Uterus (tissue), 4 donors: Measurements from ENCODE around the gene BRD7. TPM values are rescaled to one million over a fixed set of nuclear protein-coding genes. Genes with fewer than 3 reads are reported as not detected.

Experiments used
- DNase-seq, 2 donors: peaks; one replicate each; pipeline ENCODE4 v3.0.0-alpha.2; 2019 to 2020
- H3K27ac ChIP-seq, 2 donors: fragments of 200-600 bp; sonication (generic); 1 replicate in 1 of 2; 2 replicates in 1 of 2; pipeline ENCODE4 v1.5.1; 2016 to 2018
- H3K27me3 ChIP-seq, 2 donors: fragments of 200-600 bp; sonication (generic); one replicate each; pipeline ENCODE4 v1.5.1; 2018 to 2019; ENCODE audit warnings: control low read depth in 1 of 2
- H3K36me3 ChIP-seq, 2 donors: fragments of 200-600 bp; sonication (generic); one replicate each; pipeline ENCODE4 v1.5.1; 2019; ENCODE audit warnings: control low read depth in 1 of 2
- H3K4me1 ChIP-seq, 2 donors: fragments of 200-600 bp; sonication (generic); one replicate each; pipeline ENCODE4 v1.5.1; 2018 to 2019; ENCODE audit warnings: control low read depth in 1 of 2
- H3K4me3 ChIP-seq, 2 donors: fragments of 200-600 bp; sonication (generic); 1 replicate in 1 of 2; 2 replicates in 1 of 2; pipeline ENCODE4 v1.5.1; 2018 to 2019; ENCODE audit warnings: mild to moderate bottlenecking in 1 of 2
- H3K9me3 ChIP-seq, 2 donors: fragments of 200-600 bp; sonication (generic); one replicate each; pipeline ENCODE4 v1.5.1; 2019; ENCODE audit warnings: control low read depth in 1 of 2
- POLR2A ChIP-seq, 2 donors: fragments of 450-650 bp; IDR thresholded peaks; one replicate each; pipeline ENCODE4 v1.6.1; 2016; ENCODE audit warnings: antibody characterized with exemption in 2 of 2, mild to moderate bottlenecking in 1 of 2, moderate library complexity in 1 of 2
- intact Hi-C: fragments of 100-400 bp; cut with DNase I; formaldehyde crosslinking; loops from one replicate; pipeline ENCODE4 v1.15.1; 2023; ENCODE audit warnings: low total_unique reads
- total RNA-seq, 4 donors: library from RNA; depleted of rRNA in 3 of 4; stranded (reverse); fragments of >200 nt in 3 of 4; gene quantifications; one replicate each; pipeline versions ENCODE4 v1.1.0 to v1.2.4, GENCODE V29; 2014 to 2023
- TF ChIP-seq, protein P1 (sequence below), 4 experiments: fragments of 200-600 bp in 2 of 4; fragments of 450-650 bp in 2 of 4; sonication (generic) in 2 of 4; IDR thresholded peaks; one replicate each; pipeline ENCODE4 v1.5.1; 2016 to 2019; ENCODE audit warnings: antibody characterized with exemption in 4 of 4, mild to moderate bottlenecking in 2 of 4, moderate library complexity in 1 of 4
- donor health status: DM: yes; HTN: yes; CAD: no.

The BRD7 gene
- total RNA-seq, 4 donors from 2014 or later, result 26.9 to 74.8 (median 40.3) TPM

DNA sequence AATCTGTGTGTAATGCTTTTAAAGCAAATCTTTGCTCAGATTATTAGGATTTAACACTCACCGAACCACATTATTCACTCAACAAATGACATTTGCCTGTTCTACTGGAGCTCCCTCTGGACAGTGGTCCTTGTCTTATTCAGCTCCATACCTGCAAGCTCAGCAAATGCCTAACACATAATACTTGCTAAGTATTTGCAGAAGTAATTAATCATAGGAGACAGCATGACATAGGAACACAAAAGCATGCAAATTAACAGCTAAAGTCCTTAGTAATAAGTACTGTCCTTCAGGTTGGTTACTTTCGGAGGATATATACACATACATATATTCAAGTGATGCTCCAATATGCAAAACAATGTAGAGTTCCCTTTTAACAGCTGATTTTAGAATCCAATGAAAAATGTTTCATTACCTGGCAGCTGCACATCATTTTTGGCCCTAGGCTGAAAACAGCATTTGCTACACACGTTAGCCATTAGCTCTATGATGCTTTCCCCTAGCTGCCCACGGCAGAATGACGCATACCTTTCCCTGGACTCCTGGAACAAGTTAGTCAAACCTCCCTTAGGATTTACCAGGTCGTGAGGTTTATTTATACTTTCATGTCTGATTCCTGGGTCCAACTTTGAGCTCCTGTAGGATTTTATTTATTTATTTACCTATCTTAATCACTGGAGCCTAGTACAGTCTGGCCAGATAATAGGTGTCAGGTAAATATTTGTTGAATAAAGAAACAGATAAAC lies 8.6 kb downstream of the BRD7 start:
- H3K27ac ChIP-seq, result no peak overlapping the region
- H3K9me3 ChIP-seq, result no peaks in the 10 kb centered on the region
- DNase-seq, result no peak
- TF ChIP-seq POLR2A (IDR thresholded peaks at IDR 0.05), result no peak
- TF ChIP-seq, protein P1, sequence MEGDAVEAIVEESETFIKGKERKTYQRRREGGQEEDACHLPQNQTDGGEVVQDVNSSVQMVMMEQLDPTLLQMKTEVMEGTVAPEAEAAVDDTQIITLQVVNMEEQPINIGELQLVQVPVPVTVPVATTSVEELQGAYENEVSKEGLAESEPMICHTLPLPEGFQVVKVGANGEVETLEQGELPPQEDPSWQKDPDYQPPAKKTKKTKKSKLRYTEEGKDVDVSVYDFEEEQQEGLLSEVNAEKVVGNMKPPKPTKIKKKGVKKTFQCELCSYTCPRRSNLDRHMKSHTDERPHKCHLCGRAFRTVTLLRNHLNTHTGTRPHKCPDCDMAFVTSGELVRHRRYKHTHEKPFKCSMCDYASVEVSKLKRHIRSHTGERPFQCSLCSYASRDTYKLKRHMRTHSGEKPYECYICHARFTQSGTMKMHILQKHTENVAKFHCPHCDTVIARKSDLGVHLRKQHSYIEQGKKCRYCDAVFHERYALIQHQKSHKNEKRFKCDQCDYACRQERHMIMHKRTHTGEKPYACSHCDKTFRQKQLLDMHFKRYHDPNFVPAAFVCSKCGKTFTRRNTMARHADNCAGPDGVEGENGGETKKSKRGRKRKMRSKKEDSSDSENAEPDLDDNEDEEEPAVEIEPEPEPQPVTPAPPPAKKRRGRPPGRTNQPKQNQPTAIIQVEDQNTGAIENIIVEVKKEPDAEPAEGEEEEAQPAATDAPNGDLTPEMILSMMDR (IDR thresholded peaks at IDR 0.05), result no peak
- intact Hi-C loops, result no loop called here
- no peaks in the 10 kb centered on the region for H3K27me3 ChIP-seq
- H3K4me1 ChIP-seq, result no peaks in the 10 kb centered on the region
- no peak overlapping the region for H3K4me3 ChIP-seq
- no peaks in the 10 kb centered on the region for H3K36me3 ChIP-seq

DNA sequence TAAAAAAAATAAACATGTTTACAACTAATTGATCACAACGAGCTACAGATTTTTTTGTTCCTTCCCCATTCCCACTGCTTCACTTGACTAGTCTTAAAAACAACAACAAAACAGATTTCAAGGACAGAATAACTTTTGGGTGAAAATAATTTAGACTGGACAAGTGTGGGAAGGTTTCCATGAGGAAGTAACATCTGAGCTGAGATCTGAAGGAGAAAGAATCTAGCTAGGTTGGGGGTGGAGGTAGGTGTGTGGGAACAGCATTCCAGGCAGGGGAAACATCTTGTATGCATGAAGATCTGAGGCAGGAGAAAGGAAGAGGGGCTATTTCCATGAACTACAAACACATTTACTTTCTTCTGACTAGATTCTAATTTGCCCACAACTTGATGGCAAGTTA lies 9.2 kb downstream of the BRD7 start:
- no peak for DNase-seq
- intact Hi-C loops, result no loop called here
- Histone ChIP-seq H3K4me3 (no peak overlapping the region), H3K27ac (no peak overlapping the region), H3K27me3 (no peaks in the 10 kb centered on the region), H3K36me3 (no peaks in the 10 kb centered on the region), H3K9me3 (no peaks in the 10 kb centered on the region), H3K4me1 (no peaks in the 10 kb centered on the region)
- TF ChIP-seq, protein P1 (IDR thresholded peaks at IDR 0.05), result no peak
- TF ChIP-seq POLR2A (IDR thresholded peaks at IDR 0.05), result no peak

DNA sequence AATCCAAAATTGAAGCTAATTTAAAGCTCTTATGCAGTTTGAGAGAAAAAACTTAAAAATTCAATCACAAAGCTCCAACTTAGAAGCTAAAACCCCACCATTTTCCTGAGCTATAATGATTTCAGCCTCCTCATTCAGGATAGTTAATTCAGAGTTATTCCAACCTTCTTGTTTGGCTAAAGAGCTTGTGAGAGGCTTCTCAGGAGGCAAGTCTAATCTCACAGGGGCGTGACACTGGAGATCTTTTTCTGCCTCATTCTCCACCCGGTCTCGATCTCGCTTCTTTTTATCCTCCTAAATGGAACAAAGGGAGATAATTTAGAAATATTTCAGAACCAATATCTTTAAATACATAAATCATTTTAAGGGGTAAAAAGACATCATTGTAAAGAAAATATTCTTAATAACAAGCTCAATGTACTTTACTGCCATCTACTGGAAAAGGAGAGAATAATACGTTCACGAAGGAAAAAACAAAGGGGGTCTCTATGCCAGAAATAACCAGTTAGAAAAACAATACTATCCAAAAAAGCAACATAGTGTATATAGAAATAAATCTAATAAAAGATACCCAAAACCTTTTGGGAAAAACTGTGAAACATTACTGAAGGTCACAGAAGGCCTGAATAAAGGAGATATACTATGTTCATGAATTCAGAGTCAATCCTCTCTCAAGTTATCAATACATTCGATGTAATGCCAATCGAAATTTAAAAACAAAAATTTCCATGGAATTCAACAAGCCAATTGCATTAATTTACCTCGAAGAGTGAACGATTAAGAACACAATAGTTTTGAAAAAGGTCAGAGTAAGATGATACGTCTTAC lies 13.9 kb downstream of the BRD7 start:
- no peak overlapping the region for H3K4me3 ChIP-seq
- DNase-seq, result no peak
- H3K36me3 ChIP-seq, result no peaks in the 10 kb centered on the region
- intact Hi-C loops, result no loop called here
- no peaks in the 10 kb centered on the region for H3K9me3 ChIP-seq
- H3K27me3 ChIP-seq, result no peaks in the 10 kb centered on the region
- H3K4me1 ChIP-seq, result no peaks in the 10 kb centered on the region
- H3K27ac ChIP-seq, result peak overlapping the region in 1 of 2 donors; percentile 6
- TF ChIP-seq, protein P1 (IDR thresholded peaks at IDR 0.05), result peak; percentile 33 to 56 (median 52)
- no peak for TF ChIP-seq POLR2A (IDR thresholded peaks at IDR 0.05)

DNA sequence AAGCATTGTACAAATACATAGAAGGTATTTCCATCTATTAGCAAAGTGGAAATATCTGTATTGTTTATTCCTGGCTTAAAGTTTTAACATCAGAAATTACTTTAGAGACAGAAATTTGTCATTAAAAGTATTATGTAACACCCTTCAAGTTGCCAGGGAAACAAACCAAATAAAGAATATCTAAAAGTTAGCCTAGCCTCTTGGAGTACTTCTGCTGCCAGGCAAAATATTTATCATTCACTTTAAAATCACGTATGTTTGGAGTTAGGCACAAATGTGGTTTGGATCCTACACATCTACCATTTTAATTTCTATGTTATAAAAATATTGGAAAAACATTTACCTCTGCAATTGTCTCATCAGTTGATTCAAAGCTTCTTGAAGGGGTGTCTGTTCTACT lies 14.7 kb downstream of the BRD7 start:
- TF ChIP-seq, protein P1 (IDR thresholded peaks at IDR 0.05), result no peak
- no peak for TF ChIP-seq POLR2A (IDR thresholded peaks at IDR 0.05)
- H3K27me3 ChIP-seq, result no peaks in the 10 kb centered on the region
- DNase-seq, result no peak
- H3K36me3 ChIP-seq, result no peaks in the 10 kb centered on the region
- intact Hi-C loops, result no loop called here
- peak overlapping the region in 1 of 2 donors; percentile 6 for H3K27ac ChIP-seq
- H3K9me3 ChIP-seq, result no peaks in the 10 kb centered on the region
- no peaks in the 10 kb centered on the region for H3K4me1 ChIP-seq
- no peak overlapping the region for H3K4me3 ChIP-seq

DNA sequence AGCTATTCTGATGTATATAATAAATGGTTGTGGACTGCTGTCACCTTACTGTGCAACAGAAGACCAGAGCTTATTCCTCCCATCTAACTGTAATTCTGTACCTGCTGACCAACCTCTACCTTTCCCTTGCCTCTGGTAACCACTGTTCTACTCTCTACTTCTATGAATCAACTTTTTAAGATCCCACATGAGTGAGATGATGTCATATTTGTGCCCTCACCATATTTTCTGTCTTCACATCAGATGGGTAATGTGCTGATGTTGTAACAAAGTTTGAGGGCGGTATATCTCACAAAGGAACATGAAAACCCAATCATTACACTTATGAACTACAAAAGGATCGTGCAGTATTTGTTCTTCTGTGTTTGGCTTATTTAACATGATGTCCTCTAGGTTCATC lies 16.8 kb downstream of the BRD7 start:
- Histone ChIP-seq H3K27me3 (no peaks in the 10 kb centered on the region), H3K27ac (no peak overlapping the region), H3K4me1 (no peaks in the 10 kb centered on the region), H3K4me3 (no peak overlapping the region), H3K36me3 (no peaks in the 10 kb centered on the region), H3K9me3 (no peaks in the 10 kb centered on the region)
- TF ChIP-seq POLR2A (IDR thresholded peaks at IDR 0.05), result no peak
- TF ChIP-seq, protein P1 (IDR thresholded peaks at IDR 0.05), result no peak
- intact Hi-C loops, result no loop called here
- DNase-seq, result no peak
